Muscle of leg (tissue), 11 donors: ENCODE results near the gene PXN. TPM values are rescaled to one million over a fixed set of nuclear protein-coding genes. Genes with fewer than 3 reads are reported as not detected.
A peak's percentile ranks its signal among the peaks of the same experiment; 100 is the strongest.
"Not testable (repeated sequence)": the region's sequence is repeated elsewhere in the genome, so short reads cannot be mapped to it uniquely, and the experiment has no call there.

Experiments used
- DNase-seq: peaks from one replicate; pipeline ENCODE4 v3.0.0; 2013
- H3K27ac ChIP-seq: one replicate; pipeline ENCODE4 v1.5.1; 2013; ENCODE audit warnings: mild to moderate bottlenecking, low read length, control low read depth
- H3K27me3 ChIP-seq: one replicate; pipeline ENCODE4 v1.6.1; 2013; ENCODE audit warnings: low read length; ENCODE audit not compliant: control insufficient read depth, insufficient read depth
- H3K36me3 ChIP-seq: one replicate; pipeline ENCODE4 v1.6.1; 2013; ENCODE audit warnings: low read length; ENCODE audit not compliant: control insufficient read depth, insufficient read depth
- H3K4me1 ChIP-seq: one replicate; pipeline ENCODE4 v1.6.1; 2013; ENCODE audit warnings: low read length; ENCODE audit not compliant: control insufficient read depth, insufficient read depth
- H3K4me3 ChIP-seq: one replicate; pipeline ENCODE4 v1.5.1; 2013; ENCODE audit warnings: low read length, control low read depth
- H3K9me3 ChIP-seq: replicated peaks from 2 replicates; pipeline ENCODE4 v1.6.1; 2013; ENCODE audit warnings: low read depth, low read length; ENCODE audit not compliant: control insufficient read depth
- WGBS: methylation state at CpG from one replicate; pipeline ENCODE4 v1.1.5; 2013; ENCODE audit warnings: missing lambda C conversion rate; ENCODE audit not compliant: insufficient coverage; 5-methylcytosine and 5-hydroxymethylcytosine counted together
- polyA plus RNA-seq, 8 donors: library from polyadenylated mRNA; unstranded; fragments of 120-200 nt; gene quantifications; one replicate each; pipeline versions ENCODE4 v1.2.1 to v1.2.3, GENCODE V29; 2013; ENCODE audit warnings: inconsistent platforms in 1 of 8, low replicate concordance in 1 of 8; ENCODE audit not compliant: insufficient read length in 8 of 8, insufficient read depth in 1 of 8
- total RNA-seq: library from RNA; stranded (reverse); fragments of 120-200 nt; gene quantifications from one replicate; pipeline ENCODE4 v1.2.4, GENCODE V29; 2013

Gene PXN
- total and polyA plus RNA-seq, 9 donors = 33.2 to 170 (median 121) TPM

GRCh38 chr12:120252071-120252906, 13.2 kb downstream of the PXN start:
- Histone ChIP-seq H3K4me1 (peaks cover 53% of the 10 kb centered on the region), H3K36me3 (peaks cover 23% of the 10 kb centered on the region), H3K27me3 (no peaks in the 10 kb centered on the region), H3K4me3 (no peak overlapping the region), H3K27ac (peak overlapping the region; percentile 13), H3K9me3 (no peaks in the 10 kb centered on the region)
- no peak for DNase-seq
- WGBS = no CpG with 5 or more reads among the region's 12 CpGs

DNA sequence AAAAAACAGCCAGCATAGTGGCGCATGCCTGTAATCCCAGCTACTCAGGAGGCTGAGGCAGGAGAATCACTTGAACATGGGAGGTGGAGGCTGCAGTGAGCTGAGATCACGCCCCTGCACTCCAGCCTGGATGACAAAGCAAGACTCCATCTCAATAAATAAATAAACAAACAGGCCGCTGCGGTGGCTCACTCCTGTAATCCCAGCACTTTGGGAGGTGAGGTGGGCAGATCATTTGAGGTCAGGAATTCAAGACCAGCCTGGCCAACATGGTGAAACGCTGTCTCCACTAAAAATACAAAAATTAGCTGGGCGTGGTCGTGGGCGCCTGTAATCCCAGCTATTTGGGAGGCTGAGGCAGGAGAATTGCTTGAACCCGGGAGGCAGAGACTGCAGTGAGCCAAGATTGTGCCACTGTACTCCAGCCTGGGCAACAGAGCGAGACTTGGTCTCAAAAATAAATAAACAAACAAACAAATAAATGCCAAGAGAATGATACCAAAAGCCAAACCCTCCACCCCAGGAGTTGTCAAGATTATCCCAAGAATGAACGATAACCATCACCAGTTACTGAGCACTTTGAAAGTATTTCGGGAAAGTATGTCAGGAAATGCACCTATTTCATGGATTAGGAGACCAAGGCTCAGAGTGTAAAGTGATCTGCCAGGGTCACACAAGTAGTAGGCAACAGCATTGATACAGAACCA, 14.0 kb downstream of the PXN start:
- WGBS = no CpG with 5 or more reads among the region's 12 CpGs
- Histone ChIP-seq H3K4me1 (peaks cover 50% of the 10 kb centered on the region), H3K36me3 (peaks cover 23% of the 10 kb centered on the region)
- DNase-seq, H3K9me3 ChIP-seq, H3K27ac ChIP-seq, H3K27me3 ChIP-seq, H3K4me3 ChIP-seq: not testable (repeated sequence)

DNA sequence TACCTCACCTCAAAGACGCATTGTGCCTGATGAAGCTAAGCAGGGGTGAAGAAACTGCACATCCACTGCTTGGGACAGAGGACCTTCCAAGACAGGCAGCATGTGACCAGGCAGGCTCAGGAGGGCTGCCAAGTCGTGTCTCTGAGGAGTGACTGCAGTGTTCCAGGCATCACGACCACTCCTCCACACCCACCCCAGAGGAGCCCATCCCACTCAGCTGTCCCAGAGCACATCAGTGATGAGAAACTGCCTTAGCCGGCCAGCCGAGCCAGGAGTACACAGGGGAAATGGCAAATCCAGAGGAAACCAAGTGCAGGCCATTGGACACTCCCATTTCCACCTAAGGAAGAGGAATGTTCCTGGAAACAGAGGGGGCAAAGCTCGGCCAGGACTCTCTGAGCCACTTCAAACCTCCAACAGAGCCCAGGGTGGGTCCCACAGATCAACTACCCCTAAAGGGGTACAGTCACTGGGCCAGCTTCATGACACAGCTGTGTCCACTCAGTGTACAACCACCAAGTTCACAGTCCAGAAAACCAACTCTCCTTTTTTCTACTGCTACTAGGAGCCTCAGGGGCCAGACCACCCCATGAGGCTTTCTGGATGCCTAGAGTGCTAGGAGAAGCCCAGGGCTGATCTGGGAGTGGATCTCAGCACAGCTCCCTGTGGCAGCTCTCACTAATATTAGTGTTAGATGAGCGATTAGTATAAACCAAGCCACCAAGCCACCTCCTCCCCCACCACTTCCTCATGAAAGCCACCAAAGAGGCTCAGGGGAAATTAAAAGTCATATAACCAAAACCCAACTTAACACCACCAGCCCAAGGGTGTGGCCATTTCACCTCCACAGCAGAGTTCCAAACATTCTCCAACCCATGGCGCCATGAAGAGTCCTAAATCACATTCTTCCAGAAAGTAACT, 15.4 kb downstream of the PXN start:
- Histone ChIP-seq H3K4me3 (no peak overlapping the region), H3K27me3 (no peaks in the 10 kb centered on the region), H3K27ac (peak overlapping the region; percentile 93), H3K9me3 (no peaks in the 10 kb centered on the region), H3K36me3 (peaks cover 21% of the 10 kb centered on the region), H3K4me1 (peaks cover 47% of the 10 kb centered on the region)
- DNase-seq = peak; percentile 89
- 35% methylated on average over 6 of the region's 8 CpGs for WGBS

DNA sequence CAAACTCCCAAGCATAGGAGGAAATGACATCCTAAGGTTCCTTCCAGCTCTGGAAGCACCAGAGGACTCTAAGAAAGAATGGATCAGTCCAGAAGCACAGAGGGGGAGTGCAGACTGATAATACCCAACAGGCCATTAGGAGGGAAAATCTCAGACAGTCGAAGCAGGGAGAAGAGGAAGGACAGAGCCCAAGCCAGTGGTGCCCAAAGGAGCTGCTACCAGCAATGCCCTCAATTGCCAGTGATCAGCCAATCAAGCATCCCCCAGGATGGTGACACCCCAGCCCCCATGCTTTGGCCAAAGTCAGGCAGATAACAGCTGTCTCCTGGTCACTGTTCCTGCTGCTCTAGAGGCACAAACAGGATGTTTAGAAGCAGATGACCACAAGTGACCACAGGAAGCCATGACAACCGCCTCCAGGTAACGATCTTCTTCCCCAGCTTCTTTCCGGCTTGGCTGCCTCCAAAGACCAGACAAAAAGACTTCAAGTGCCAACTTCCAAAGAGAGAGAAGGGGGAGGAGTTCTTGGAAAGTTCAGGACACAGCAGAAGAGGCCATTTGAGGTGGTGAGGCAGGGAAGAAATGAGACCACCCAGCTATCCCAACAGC, 16.2 kb downstream of the PXN start:
- WGBS = 63% methylated on average over 2 of the region's 4 CpGs
- Histone ChIP-seq H3K27ac (peak overlapping the region; percentile 93), H3K27me3 (no peaks in the 10 kb centered on the region), H3K4me1 (peaks cover 52% of the 10 kb centered on the region), H3K36me3 (peaks cover 16% of the 10 kb centered on the region), H3K4me3 (no peak overlapping the region), H3K9me3 (no peaks in the 10 kb centered on the region)
- DNase-seq = no peak

DNA sequence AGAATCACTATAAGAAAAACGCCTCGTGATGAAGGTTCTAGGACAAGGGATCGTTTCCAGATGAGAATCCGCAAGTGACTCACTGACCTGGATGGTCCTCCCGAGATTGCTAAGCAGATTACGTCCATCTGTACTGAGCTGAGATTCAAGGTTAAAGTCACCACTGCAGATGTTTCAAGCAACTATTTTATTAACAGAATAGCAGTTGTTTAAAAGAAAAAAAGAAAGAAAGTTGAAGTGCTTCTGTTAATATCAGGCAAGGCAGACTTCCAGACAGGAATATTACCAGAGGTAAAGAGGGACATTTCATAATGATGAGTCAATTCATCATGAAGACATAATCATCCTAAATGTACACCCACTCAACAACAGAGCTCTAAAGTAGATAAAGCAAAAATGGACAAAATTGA, 17.9 kb downstream of the PXN start:
- Histone ChIP-seq H3K36me3 (peaks cover 11% of the 10 kb centered on the region), H3K4me1 (peaks cover 62% of the 10 kb centered on the region)

DNA sequence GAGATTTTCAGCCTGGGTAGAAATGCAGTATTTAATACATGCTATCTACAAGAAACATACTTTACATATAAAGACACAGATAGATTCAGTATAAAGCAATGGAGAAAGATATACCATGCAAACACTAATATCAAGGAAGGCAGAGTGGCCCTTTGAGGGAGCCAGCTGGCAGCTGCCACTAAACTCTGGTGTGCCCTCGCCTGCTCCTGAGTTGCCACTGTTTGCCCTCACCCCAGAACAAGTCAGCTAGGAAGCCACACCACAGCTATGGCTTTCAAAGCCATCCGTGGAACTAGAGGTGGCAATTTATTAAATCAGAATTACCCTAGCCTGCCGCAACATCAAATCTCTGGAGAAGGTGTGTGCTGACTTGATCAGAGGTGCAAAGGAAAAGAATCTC, 18.3 kb downstream of the PXN start:
- Histone ChIP-seq H3K36me3 (peaks cover 10% of the 10 kb centered on the region), H3K27me3 (no peaks in the 10 kb centered on the region), H3K27ac (peak overlapping the region; percentile 58), H3K9me3 (no peaks in the 10 kb centered on the region), H3K4me3 (no peak overlapping the region), H3K4me1 (peaks cover 66% of the 10 kb centered on the region)
- no CpG with 5 or more reads among the region's 3 CpGs for WGBS
- DNase-seq = no peak

More for the DNA sequence above, 17.9 kb downstream of the PXN start:
- peak overlapping the region; percentile 58 for H3K27ac ChIP-seq
- no peaks in the 10 kb centered on the region for H3K9me3 ChIP-seq
- DNase-seq = peak; percentile 72
- H3K27me3 ChIP-seq = no peaks in the 10 kb centered on the region
- WGBS = 25% methylated on average over 4 of the region's 6 CpGs
- H3K4me3 ChIP-seq = no peak overlapping the region

DNA sequence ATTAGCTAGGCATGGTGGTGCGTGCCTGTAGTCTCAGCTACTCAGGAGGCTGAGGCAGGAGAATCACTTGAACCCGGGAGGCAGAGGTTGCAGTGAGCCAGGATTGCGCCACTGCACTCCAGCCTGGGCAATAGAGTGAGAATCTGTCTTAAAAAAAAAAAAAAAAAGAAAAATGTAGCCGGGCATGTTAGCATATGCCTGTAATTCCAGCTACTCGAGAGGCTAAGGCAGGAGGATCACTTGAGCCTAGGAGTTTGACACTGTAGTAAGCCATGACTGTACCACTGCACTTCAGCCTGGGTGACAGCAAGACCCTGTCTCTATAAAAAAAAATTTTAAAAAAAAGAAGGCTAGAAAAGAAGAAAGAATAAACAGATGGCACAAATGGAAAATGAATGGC, 18.8 kb downstream of the PXN start:
- H3K4me3 ChIP-seq, H3K9me3 ChIP-seq, H3K27me3 ChIP-seq, H3K36me3 ChIP-seq, DNase-seq: not testable (repeated sequence)
- Histone ChIP-seq H3K4me1 (peaks cover 67% of the 10 kb centered on the region), H3K27ac (peak overlapping the region; percentile 42)
- 92% methylated on average over 3 of the region's 5 CpGs for WGBS

- Histone ChIP-seq H3K36me3 (peaks cover 8% of the 10 kb centered on the region), H3K27ac (no peak overlapping the region), H3K27me3 (no peaks in the 10 kb centered on the region), H3K4me3 (no peak overlapping the region), H3K9me3 (no peaks in the 10 kb centered on the region), H3K4me1 (peaks cover 69% of the 10 kb centered on the region)
- WGBS = 20% methylated on average over 1 of the region's 8 CpGs
- no peak for DNase-seq
Observed at GRCh38 chr12:120242971-120243699, 22.4 kb downstream of the PXN start.

- WGBS = 73% methylated on average over 5 of the region's 9 CpGs
- no peak overlapping the region for H3K4me3 ChIP-seq
- H3K27ac ChIP-seq = peak overlapping the region; percentile 67
- no peak for DNase-seq
- no peaks in the 10 kb centered on the region for H3K27me3 ChIP-seq
- peaks cover 8% of the 10 kb centered on the region for H3K36me3 ChIP-seq
- H3K4me1 ChIP-seq = peaks cover 72% of the 10 kb centered on the region
- H3K9me3 ChIP-seq = no peaks in the 10 kb centered on the region
Observed at GRCh38 chr12:120242275-120242799, 23.2 kb downstream of the PXN start.
